Stomach (tissue), 9 donors: ENCODE measurements around the gene ZMAT5. TPM values are rescaled to one million over a fixed set of nuclear protein-coding genes. Genes with fewer than 3 reads are reported as not detected.

Source experiments
- DNase-seq, 2 donors: peaks; one replicate each; pipeline versions ENCODE4 v3.0.0 to v3.0.0-alpha.2; 2013 to 2019
- H3K27ac ChIP-seq, 5 donors: fragments of 200-600 bp in 4 of 5; sonication (generic) in 4 of 5; one replicate each; pipeline ENCODE4 v1.5.1; 2013 to 2019; ENCODE audit warnings: mild to moderate bottlenecking in 1 of 5, moderate library complexity in 1 of 5
- H3K27me3 ChIP-seq, 3 donors: fragments of 200-600 bp; sonication (generic); one replicate each; pipeline ENCODE4 v1.5.1; 2017 to 2019; ENCODE audit warnings: mixed run types in 1 of 3
- H3K36me3 ChIP-seq, 4 donors: fragments of 200-600 bp; sonication (generic); 1 replicate in 3 of 4; 2 replicates in 1 of 4; pipeline ENCODE4 v1.5.1; 2016 to 2019
- H3K4me1 ChIP-seq, 4 donors: fragments of 200-600 bp; sonication (generic); one replicate each; pipeline ENCODE4 v1.5.1; 2016 to 2019
- H3K4me3 ChIP-seq, 4 donors: fragments of 200-600 bp; sonication (generic) in 3 of 4; one replicate each; pipeline ENCODE4 v1.5.1; 2016 to 2019; ENCODE audit warnings: mild to moderate bottlenecking in 1 of 4
- H3K9me3 ChIP-seq, 4 donors: fragments of 200-600 bp; sonication (generic); one replicate each; pipeline ENCODE4 v1.5.1; 2016 to 2019
- CTCF ChIP-seq, 7 experiments: fragments of 450-650 bp in 4 of 7; fragments of 200-600 bp in 3 of 7; sonication (generic) in 3 of 7; IDR thresholded peaks; one replicate each; pipeline ENCODE4 v1.5.1; 2016 to 2019; ENCODE audit warnings: antibody characterized with exemption in 7 of 7, control low read depth in 2 of 7, mild to moderate bottlenecking in 1 of 7
- EP300 ChIP-seq: sonication (generic); formaldehyde crosslinking; IDR thresholded peaks from one replicate; pipeline ENCODE4 v1.6.1; 2017; ENCODE audit warnings: antibody characterized with exemption
- POLR2A ChIP-seq, 4 donors: fragments of 450-650 bp; IDR thresholded peaks; one replicate each; pipeline ENCODE4 v1.6.1; 2016; ENCODE audit warnings: antibody characterized with exemption in 4 of 4, control low read depth in 2 of 4, mild to moderate bottlenecking in 1 of 4, moderate library complexity in 1 of 4
- POLR2AphosphoS5 ChIP-seq, 3 donors: sonication (generic); formaldehyde crosslinking; IDR thresholded peaks; one replicate each; pipeline ENCODE4 v1.6.1; 2016; ENCODE audit warnings: antibody characterized with exemption in 3 of 3
- WGBS, 5 donors: extraction: QIAGEN DNeasy Blood & Tissue Kit in 3 of 5; methylation state at CpG; one replicate each; pipeline versions ENCODE4 v1.1.5 to v1.1.7; 2013 to 2018; 5-methylcytosine and 5-hydroxymethylcytosine counted together
- intact Hi-C: fragments of 100-400 bp; cut with DNase I; formaldehyde crosslinking; loops from one replicate; pipeline ENCODE4 v1.15.1; 2023; ENCODE audit warnings: low total_unique reads
- polyA plus RNA-seq, 3 donors: library from polyadenylated mRNA; stranded (reverse); fragments of 200-250 nt; gene quantifications; one replicate each; pipeline ENCODE4 v1.2.3, GENCODE V29; 2013
- total RNA-seq, 5 donors: library from RNA; depleted of rRNA; stranded (reverse); fragments of >200 nt; gene quantifications; one replicate each; pipeline versions ENCODE4 v1.1.0 to v1.2.3, GENCODE V29; 2014 to 2016
- donor health status: healthy with polysubstance abuse.
- donor health status: Bipolar disorder and iron deficiency.
- donor health status: healthy.

The ZMAT5 gene
- total and polyA plus RNA-seq, 8 donors = 0.58 to 37.9 (median 14.8) TPM

- no peaks in the 10 kb centered on the region for H3K9me3 ChIP-seq
- DNase-seq = no peak
- peaks cover 26 to 45% (median 42%) of the 10 kb centered on the region in 4 donors for H3K4me1 ChIP-seq
- H3K27ac ChIP-seq = peak overlapping the region in 2 of 5 donors; percentile 67 to 84
- WGBS, 5 donors = 89 to 92% (median 91%) methylated on average over 17 to 27 of the region's 27 CpGs
- H3K4me3 ChIP-seq = no peak overlapping the region
- peaks cover 49 to 66% (median 63%) of the 10 kb centered on the region in 4 donors for H3K36me3 ChIP-seq
- intact Hi-C loops = no loop called here
- TF ChIP-seq POLR2A (IDR thresholded peaks at IDR 0.05) (no peak), POLR2AphosphoS5 (IDR thresholded peaks at IDR 0.05) (no peak), CTCF (IDR thresholded peaks at IDR 0.05) (no peak), EP300 (no peak)
- H3K27me3 ChIP-seq = no peaks in the 10 kb centered on the region
Measured at GRCh38 chr22:29788339-29789279, 21.8 kb upstream of the ZMAT5 start.

DNA sequence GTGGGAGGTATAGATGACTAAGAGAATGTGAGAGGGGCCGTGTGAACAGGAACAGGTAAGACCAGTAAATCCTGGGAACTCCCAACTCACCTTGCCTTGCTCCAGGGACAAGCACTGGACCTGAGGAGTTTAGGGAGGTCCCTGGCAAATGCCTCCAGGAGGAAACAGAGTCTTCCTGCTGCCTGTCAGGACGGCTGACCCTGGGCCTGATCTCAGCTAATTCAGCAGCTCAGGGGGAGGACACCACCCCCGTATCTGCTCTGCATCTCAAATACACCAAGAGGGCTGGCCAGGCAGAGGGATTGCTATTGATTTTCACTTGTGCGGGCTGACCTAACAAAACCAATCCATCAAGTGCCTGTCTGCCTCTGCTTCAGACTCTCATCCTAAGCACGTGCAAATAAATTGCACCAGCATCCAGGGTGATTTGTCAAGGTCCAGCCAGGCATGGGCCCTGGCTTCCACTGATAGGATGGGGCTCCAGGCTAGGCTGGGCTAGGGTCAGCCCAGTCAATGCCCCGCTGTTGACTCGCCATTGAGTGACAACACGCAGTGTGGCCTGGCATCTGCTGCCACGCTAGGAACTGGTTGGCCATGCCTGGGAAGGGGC is 20.7 kb upstream of the ZMAT5 start:
- H3K4me1 ChIP-seq = peaks cover 26 to 56% (median 48%) of the 10 kb centered on the region in 4 donors
- H3K27me3 ChIP-seq = no peaks in the 10 kb centered on the region
- peak overlapping the region; percentile 9 to 84 (median 55) for H3K27ac ChIP-seq
- intact Hi-C loops = no loop called here
- WGBS, 5 donors = 55 to 65% (median 58%) methylated on average over 7 to 9 of the region's 9 CpGs
- peaks cover 39 to 54% (median 51%) of the 10 kb centered on the region in 4 donors for H3K36me3 ChIP-seq
- TF ChIP-seq POLR2A (IDR thresholded peaks at IDR 0.05) (no peak), POLR2AphosphoS5 (IDR thresholded peaks at IDR 0.05) (no peak)
- no peak overlapping the region for H3K4me3 ChIP-seq
- H3K9me3 ChIP-seq = no peaks in the 10 kb centered on the region
- peak in 1 of 2 donors; percentile 82 for DNase-seq

DNA sequence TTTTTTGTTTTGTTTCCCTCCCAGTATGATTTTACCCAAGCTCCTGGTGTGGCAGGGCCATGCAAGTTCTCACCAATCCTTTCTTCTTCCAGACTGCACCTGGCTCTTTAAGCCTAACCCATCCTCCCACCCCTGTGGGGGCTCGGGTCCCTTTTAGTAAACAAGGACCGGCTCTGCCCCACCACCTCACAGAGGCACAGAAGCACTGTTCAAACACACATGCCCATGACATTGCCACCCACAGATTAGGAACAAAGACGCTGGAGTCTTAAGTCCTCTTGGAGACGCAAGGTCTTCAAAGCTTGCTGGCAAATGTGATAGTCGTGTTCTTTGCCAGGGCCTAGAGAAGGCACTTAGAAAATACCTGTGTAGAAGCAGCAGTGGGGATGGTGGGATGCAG is 19.2 kb upstream of the ZMAT5 start:
- H3K4me1 ChIP-seq = peaks cover 37 to 71% (median 61%) of the 10 kb centered on the region in 4 donors
- 30 to 41% (median 35%) methylated on average over 5 of the region's 5 CpGs for WGBS, 5 donors
- peak; percentile 59 to 66 for DNase-seq
- peak overlapping the region; percentile 21 to 84 (median 55) for H3K27ac ChIP-seq
- H3K27me3 ChIP-seq = no peaks in the 10 kb centered on the region
- H3K9me3 ChIP-seq = no peaks in the 10 kb centered on the region
- TF ChIP-seq POLR2A (IDR thresholded peaks at IDR 0.05) = no peak
- peak in 2 of 3 donors; percentile 48 to 49 for TF ChIP-seq POLR2AphosphoS5 (IDR thresholded peaks at IDR 0.05)
- no peak overlapping the region for H3K4me3 ChIP-seq
- intact Hi-C loops = no loop called here
- peaks cover 28 to 40% (median 37%) of the 10 kb centered on the region in 4 donors for H3K36me3 ChIP-seq

DNA sequence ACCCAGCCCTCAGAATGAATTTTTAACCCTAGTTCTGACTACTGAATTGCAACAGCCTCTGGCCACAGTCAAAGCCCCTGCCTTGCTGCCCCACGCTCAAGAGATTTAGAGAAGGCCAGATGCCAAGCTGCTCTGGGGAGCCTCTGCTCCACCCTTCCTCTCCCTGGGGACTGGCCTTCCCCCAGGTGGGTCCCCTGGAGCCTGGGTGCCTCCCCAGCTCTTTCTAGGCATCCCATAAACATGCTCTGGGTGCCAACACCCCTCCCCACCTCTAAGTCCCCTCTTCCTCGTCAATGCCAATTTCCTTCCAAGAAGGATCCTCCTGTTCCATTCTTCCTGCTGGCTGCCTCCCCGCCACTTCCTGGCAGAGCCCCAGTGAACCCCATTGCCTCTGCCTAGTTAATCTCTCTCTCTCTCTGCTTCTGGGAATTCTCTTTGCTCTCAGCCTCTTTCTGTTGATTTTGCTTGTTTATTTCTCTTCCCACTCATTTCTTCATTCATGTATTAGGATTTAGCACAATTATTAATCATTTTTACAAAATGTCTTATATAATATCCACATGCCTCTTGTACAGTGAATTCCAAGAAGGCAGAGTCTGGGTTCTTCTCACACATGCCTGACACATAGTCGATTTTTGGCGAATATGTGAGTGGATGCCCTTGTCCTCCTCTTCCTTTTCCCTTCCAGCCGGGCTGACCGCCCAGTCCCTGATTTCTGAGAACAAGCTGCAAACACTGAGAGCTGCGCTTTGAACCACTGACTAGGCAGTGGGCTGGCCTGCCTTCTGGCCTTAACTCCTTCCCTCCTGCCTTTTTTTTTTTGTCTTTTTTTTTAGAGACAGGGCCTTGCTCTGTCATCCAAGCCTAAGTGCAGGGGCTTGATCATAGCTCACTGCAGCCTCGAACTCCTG is 17.9 kb upstream of the ZMAT5 start:
- H3K27ac ChIP-seq = peak overlapping the region; percentile 57 to 84 (median 70)
- DNase-seq = peak; percentile 44 to 80
- peaks cover 38 to 79% (median 68%) of the 10 kb centered on the region in 4 donors for H3K4me1 ChIP-seq
- intact Hi-C loops = no loop called here
- no peaks in the 10 kb centered on the region for H3K27me3 ChIP-seq
- no peak overlapping the region for H3K4me3 ChIP-seq
- 19 to 38% (median 31%) methylated on average over 8 to 9 of the region's 9 CpGs for WGBS, 5 donors
- peaks cover 17 to 27% (median 24%) of the 10 kb centered on the region in 4 donors for H3K36me3 ChIP-seq
- TF ChIP-seq CTCF (IDR thresholded peaks at IDR 0.05) (no peak), EP300 (no peak), POLR2A (IDR thresholded peaks at IDR 0.05) (no peak), POLR2AphosphoS5 (IDR thresholded peaks at IDR 0.05) (no peak)
- no peaks in the 10 kb centered on the region for H3K9me3 ChIP-seq
